Brain microvascular endothelial cell (primary cell): ENCODE measurements around the gene PARD6A.

Source experiments
- DNase-seq: peaks from one replicate; pipeline ENCODE4 v3.0.0-alpha.2; 2020
- H3K27ac ChIP-seq: fragments of 250-450 bp; sonication (Bioruptor Pico); 2 replicates; pipeline ENCODE4 v1.5.1; 2020; ENCODE audit warnings: mild to moderate bottlenecking, moderate library complexity
- H3K27me3 ChIP-seq: fragments of 250-450 bp; sonication (Bioruptor Pico); replicated peaks from 2 replicates; pipeline ENCODE4 v1.5.1; 2020; ENCODE audit warnings: mild to moderate bottlenecking
- H3K36me3 ChIP-seq: fragments of 250-450 bp; sonication (Bioruptor Pico); replicated peaks from 2 replicates; pipeline ENCODE4 v1.5.1; 2020; ENCODE audit warnings: mild to moderate bottlenecking
- H3K4me3 ChIP-seq: 2 replicates; pipeline ENCODE4 v1.5.1; 2011; ENCODE audit warnings: low read depth, mild to moderate bottlenecking, control low read depth, low read length, moderate library complexity
- CTCF ChIP-seq: IDR thresholded peaks from 2 replicates; pipeline ENCODE4 v1.5.1; 2011; ENCODE audit warnings: low read depth, mild to moderate bottlenecking, moderate library complexity, low read length, control low read depth, inconsistent platforms; ENCODE audit errors: missing control alignments
- in situ Hi-C: cut with HindIII; loops from 2 replicates; pipeline ENCODE4 v1.10.0; 2017; ENCODE audit warnings: low sequenced_read_pairs, low pct_ligation_motif_present

PARD6A gene

GRCh38 chr16:67697422-67698185 is 36.8 kb downstream of the PARD6A start:
- TF ChIP-seq CTCF, result no peak
- DNase-seq, result no peak
- H3K4me3 ChIP-seq, result no peak overlapping the region
- no peak overlapping the region for H3K27ac ChIP-seq
- in situ Hi-C loops, result no loop called here
- no peaks in the 10 kb centered on the region for H3K36me3 ChIP-seq
- no peaks in the 10 kb centered on the region for H3K27me3 ChIP-seq

GRCh38 chr16:67699265-67699664 is 38.5 kb downstream of the PARD6A start:
- in situ Hi-C loops, result no loop called here
- TF ChIP-seq CTCF, result no peak
- no peak overlapping the region for H3K4me3 ChIP-seq
- DNase-seq, result no peak
- H3K27me3 ChIP-seq, result no peaks in the 10 kb centered on the region
- H3K36me3 ChIP-seq, result no peaks in the 10 kb centered on the region
- no peak overlapping the region for H3K27ac ChIP-seq

GRCh38 chr16:67701420-67701819 is 40.7 kb downstream of the PARD6A start:
- H3K27ac ChIP-seq, result no peak overlapping the region
- H3K27me3 ChIP-seq, result no peaks in the 10 kb centered on the region
- TF ChIP-seq CTCF, result no peak
- in situ Hi-C loops, result loop anchor here (25.0 kb wide), 1 partner anchor 211 kb away; no protein-coding TSS in a partner anchor
- H3K4me3 ChIP-seq, result no peak overlapping the region
- no peak for DNase-seq
- no peaks in the 10 kb centered on the region for H3K36me3 ChIP-seq

- Histone ChIP-seq H3K4me3 (no peak overlapping the region), H3K36me3 (no peaks in the 10 kb centered on the region), H3K27me3 (no peaks in the 10 kb centered on the region), H3K27ac (no peak overlapping the region)
- TF ChIP-seq CTCF, result no peak
- in situ Hi-C loops, result loop anchor here (25.0 kb wide), 1 partner anchor 210 kb away; no protein-coding TSS in a partner anchor
- no peak for DNase-seq
Observed at GRCh38 chr16:67702130-67702529, 41.4 kb downstream of the PARD6A start.

- H3K27ac ChIP-seq, result no peak overlapping the region
- in situ Hi-C loops, result loop anchor here (25.0 kb wide), 1 partner anchor 209 kb away; no protein-coding TSS in a partner anchor
- no peaks in the 10 kb centered on the region for H3K36me3 ChIP-seq
- DNase-seq, result no peak
- no peak overlapping the region for H3K4me3 ChIP-seq
- no peaks in the 10 kb centered on the region for H3K27me3 ChIP-seq
- TF ChIP-seq CTCF, result no peak
Observed at GRCh38 chr16:67703626-67704025, 42.9 kb downstream of the PARD6A start.
